Measurements from ENCODE around the gene ITGA1.

GRCh38 chr5:52837591-52838001 lies 49.9 kb downstream of the ITGA1 start:
- TF ChIP-seq, protein P1, sequence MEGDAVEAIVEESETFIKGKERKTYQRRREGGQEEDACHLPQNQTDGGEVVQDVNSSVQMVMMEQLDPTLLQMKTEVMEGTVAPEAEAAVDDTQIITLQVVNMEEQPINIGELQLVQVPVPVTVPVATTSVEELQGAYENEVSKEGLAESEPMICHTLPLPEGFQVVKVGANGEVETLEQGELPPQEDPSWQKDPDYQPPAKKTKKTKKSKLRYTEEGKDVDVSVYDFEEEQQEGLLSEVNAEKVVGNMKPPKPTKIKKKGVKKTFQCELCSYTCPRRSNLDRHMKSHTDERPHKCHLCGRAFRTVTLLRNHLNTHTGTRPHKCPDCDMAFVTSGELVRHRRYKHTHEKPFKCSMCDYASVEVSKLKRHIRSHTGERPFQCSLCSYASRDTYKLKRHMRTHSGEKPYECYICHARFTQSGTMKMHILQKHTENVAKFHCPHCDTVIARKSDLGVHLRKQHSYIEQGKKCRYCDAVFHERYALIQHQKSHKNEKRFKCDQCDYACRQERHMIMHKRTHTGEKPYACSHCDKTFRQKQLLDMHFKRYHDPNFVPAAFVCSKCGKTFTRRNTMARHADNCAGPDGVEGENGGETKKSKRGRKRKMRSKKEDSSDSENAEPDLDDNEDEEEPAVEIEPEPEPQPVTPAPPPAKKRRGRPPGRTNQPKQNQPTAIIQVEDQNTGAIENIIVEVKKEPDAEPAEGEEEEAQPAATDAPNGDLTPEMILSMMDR (IDR thresholded peaks at IDR 0.05): no peak
- TF ChIP-seq POLR2A (IDR thresholded peaks at IDR 0.05): no peak
- TF ChIP-seq POLR2AphosphoS5 (IDR thresholded peaks at IDR 0.05): no peak

Measured in breast epithelium (tissue), 3 donors.